Measurements from ENCODE around the gene BEST4.

Gene BEST4

DNA sequence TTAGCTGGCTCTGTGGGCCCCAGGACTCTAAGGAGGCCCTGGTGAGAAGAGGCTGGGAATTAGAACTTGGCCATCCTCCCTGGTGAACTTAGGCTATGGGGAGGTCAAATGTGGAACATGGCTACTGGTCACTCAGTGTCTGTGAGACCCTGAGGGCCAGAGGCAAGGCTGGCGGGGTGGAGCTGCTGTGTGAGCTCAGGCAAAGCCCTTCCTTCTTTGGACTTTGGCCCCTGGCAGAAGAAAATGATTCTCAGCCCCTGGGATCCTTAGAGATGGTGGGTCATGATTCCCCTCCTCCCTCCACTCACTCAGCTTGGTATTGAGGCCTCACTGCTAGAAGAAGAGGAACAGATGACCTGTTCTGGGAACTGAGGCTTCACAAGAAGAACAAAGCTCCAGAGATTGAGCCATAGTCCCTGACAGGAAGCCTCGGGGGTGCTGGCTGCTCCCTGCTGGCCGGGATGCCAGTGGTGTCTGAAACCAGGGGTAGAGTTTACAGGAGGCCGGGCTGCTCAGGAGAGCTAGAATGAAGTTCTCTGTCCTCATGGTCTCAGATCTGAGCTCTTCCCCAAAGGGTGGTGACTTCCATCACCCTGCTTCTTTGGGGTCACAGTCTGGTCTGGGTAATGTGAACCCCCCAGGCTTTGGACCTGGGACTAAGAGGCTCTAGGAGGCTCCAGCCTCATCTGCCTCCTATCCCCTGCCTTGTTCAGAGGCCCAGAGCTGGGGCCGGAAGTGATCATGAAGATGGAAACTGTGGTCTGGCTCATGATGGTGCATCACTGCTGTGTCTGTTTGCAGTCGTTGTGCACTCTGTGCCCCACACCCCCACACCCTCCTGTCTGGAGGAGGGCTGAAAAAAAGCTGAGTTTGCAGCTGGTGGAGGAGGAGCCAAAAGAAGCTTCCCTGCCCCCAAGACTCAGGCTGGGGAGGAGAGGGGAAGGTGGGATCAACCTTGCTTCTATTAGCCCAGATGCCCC is 21.3 kb upstream of the BEST4 start:
- DNase-seq: no peak
- TF ChIP-seq, protein P1, sequence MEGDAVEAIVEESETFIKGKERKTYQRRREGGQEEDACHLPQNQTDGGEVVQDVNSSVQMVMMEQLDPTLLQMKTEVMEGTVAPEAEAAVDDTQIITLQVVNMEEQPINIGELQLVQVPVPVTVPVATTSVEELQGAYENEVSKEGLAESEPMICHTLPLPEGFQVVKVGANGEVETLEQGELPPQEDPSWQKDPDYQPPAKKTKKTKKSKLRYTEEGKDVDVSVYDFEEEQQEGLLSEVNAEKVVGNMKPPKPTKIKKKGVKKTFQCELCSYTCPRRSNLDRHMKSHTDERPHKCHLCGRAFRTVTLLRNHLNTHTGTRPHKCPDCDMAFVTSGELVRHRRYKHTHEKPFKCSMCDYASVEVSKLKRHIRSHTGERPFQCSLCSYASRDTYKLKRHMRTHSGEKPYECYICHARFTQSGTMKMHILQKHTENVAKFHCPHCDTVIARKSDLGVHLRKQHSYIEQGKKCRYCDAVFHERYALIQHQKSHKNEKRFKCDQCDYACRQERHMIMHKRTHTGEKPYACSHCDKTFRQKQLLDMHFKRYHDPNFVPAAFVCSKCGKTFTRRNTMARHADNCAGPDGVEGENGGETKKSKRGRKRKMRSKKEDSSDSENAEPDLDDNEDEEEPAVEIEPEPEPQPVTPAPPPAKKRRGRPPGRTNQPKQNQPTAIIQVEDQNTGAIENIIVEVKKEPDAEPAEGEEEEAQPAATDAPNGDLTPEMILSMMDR (IDR thresholded peaks at IDR 0.05; ENCODE audit: low read depth, low read length): no peak
- Histone ChIP-seq H3K27ac (no peak overlapping the region), H3K4me3 (ENCODE audit: low read depth, low read length) (no peak overlapping the region), H3K9me3 (ENCODE audit: severe bottlenecking) (no peaks in the 10 kb centered on the region), H3K36me3 (peaks cover 31% of the 10 kb centered on the region), H3K27me3 (ENCODE audit: insufficient read depth, low read depth, severe bottlenecking) (no peaks in the 10 kb centered on the region)

GRCh38 chr1:44808063-44808937 is 20.3 kb upstream of the BEST4 start, which contains the start of gene BTBD19:
TSS of gene BTBD19 (plus strand) at chr1:44808523. CDS start at chr1:44808821, 298 bp downstream.
- TF ChIP-seq, protein P1 (IDR thresholded peaks at IDR 0.05; ENCODE audit: low read depth, low read length): no peak
- no peak for DNase-seq
- Histone ChIP-seq H3K9me3 (ENCODE audit: severe bottlenecking) (no peaks in the 10 kb centered on the region), H3K27ac (peak within 1 kb of the TSS; percentile 66), H3K36me3 (peaks cover 40% of the 10 kb centered on the region), H3K27me3 (ENCODE audit: insufficient read depth, low read depth, severe bottlenecking) (no peaks in the 10 kb centered on the region), H3K4me3 (ENCODE audit: low read depth, low read length) (no peak within 1 kb of the TSS)

DNA sequence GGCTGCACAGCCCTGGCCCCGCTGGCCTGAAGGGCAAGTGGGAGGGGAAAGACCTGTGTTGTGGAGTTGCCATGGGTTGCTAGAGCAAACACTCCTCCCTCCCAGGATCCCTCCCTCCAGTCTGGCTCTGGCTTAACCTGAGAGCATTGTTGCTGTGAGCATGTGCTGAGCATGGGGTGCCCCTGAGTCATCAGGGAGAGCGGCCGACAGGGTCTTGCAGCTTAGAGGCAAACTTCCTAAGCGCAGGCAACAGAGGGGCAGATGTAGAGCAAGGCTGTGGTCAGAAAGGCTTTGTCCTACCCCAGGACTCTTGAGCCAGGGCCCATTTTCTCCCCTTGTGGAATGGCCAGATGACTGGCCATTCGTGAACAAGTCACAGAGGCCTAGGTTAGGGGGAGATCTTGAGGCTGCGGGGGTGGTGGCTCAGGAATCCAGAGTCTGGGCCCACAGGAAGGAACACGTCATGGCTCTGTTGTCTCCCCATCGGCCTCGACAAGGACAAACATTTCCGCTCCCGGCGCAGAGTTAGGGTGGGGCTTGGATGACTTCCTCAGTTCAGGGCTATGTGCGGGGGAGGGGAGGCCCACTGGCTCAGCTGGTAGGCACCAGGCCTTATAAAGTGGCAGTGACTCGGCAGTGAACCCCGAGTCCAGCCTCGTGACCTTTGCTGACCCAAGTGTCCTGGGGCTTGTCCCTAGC is 19.5 kb upstream of the BEST4 start:
- DNase-seq: peak; percentile 83
- peaks cover 48% of the 10 kb centered on the region for H3K36me3 ChIP-seq
- no peaks in the 10 kb centered on the region for H3K9me3 ChIP-seq (ENCODE audit: severe bottlenecking)
- TF ChIP-seq, protein P1 (IDR thresholded peaks at IDR 0.05; ENCODE audit: low read depth, low read length): no peak
- H3K4me3 ChIP-seq (ENCODE audit: low read depth, low read length): no peak overlapping the region
- peak overlapping the region; percentile 66 for H3K27ac ChIP-seq
- H3K27me3 ChIP-seq (ENCODE audit: insufficient read depth, low read depth, severe bottlenecking): no peaks in the 10 kb centered on the region

DNA sequence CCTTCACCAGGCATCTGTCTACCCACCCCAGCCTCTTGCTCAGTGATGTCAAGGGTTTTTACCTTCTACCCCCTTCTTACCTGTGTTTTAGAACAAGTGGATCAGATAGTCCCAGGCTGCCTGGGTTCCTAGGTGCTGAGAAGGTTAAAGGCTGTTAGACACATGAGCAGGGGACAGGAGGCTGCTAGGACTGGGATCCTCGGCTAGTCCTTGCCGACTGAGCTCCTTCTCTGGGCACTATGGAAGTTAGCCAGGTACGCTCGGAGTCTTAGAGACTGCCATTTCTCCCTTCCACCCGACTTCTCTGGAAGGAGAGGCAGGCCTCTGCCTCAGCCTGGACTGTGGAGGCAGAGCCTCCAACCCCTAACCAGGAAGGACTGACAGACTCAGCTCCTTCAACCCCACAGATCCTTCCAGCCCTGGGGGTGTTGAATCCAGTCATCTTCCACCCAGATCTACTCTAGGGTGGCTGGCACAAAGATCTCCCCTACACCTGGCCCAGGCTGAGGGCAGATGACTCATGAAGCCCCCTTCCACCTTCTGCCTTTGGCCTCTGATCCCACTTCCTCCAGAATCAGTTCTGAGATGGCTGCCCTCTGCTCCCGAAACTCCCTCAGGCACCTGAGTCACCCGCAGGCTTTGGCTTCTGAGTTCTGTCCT is 18.9 kb upstream of the BEST4 start, which contains the start of gene DYNLT4:
TSS of gene DYNLT4 (minus strand) at position 648 of the 660 bp plus-strand sequence. CDS start 683 bp downstream, outside the sequence.
- Histone ChIP-seq H3K4me3 (ENCODE audit: low read depth, low read length) (no peak within 1 kb of the TSS), H3K27me3 (ENCODE audit: insufficient read depth, low read depth, severe bottlenecking) (no peaks in the 10 kb centered on the region), H3K27ac (peak within 1 kb of the TSS; percentile 66), H3K9me3 (ENCODE audit: severe bottlenecking) (no peaks in the 10 kb centered on the region), H3K36me3 (peaks cover 55% of the 10 kb centered on the region)
- DNase-seq: no peak
- TF ChIP-seq, protein P1 (IDR thresholded peaks at IDR 0.05; ENCODE audit: low read depth, low read length): no peak
